GM18873 (cell line): ENCODE measurements around the gene CELSR1.

Experiments used
- ATAC-seq: cut with Tn5 transposase; IDR thresholded peaks from one replicate; pipeline ENCODE4 v1.9.1; 2021; ENCODE audit warnings: mild to moderate bottlenecking, moderate library complexity, moderate number of reproducible peaks; ENCODE audit not compliant: unreplicated experiment, low FRiP score

The CELSR1 gene

GRCh38 chr22:46370584-46371291, 166.7 kb downstream of the CELSR1 start:
- no peak for ATAC-seq

DNA sequence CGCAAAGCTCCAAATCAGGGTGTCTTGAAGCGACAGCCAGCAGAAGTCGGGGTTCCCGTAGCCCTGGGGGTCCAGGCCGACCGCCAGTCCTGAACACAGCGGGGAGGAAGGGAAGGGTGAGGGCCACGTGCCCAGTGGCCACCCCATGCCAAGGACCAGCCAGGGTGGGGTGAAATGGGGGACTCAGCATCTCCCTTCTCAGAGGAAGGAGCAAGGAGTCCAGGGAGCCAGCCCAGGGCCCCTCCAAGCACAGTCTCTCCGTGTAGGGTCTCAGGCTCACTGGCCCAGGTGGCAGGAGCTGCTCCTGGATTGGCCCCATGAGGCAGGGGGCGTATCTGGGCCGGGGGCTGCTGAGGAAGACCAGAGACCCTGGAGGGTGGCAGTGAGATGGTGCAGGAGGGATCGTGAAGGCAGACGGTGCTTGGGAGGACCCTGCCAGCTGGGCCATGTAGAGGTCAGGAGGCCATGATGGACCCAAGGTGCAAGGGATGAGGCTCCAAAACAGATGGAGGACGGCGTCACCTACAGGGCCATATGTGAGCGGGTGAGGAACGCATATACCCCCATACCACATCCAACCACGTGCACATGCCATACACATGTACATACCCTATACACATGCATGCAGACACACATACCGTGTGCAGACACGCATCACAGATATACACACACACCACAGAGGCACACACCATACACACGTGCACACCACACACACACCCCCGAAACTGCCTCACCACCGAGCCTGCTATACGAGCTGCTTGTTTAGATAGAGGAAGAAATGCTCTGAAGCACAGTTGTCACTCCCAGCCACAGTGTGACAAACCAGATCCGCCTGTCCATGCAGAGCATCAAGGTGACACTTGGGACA, 167.5 kb downstream of the CELSR1 start:
- ATAC-seq, result no peak

DNA sequence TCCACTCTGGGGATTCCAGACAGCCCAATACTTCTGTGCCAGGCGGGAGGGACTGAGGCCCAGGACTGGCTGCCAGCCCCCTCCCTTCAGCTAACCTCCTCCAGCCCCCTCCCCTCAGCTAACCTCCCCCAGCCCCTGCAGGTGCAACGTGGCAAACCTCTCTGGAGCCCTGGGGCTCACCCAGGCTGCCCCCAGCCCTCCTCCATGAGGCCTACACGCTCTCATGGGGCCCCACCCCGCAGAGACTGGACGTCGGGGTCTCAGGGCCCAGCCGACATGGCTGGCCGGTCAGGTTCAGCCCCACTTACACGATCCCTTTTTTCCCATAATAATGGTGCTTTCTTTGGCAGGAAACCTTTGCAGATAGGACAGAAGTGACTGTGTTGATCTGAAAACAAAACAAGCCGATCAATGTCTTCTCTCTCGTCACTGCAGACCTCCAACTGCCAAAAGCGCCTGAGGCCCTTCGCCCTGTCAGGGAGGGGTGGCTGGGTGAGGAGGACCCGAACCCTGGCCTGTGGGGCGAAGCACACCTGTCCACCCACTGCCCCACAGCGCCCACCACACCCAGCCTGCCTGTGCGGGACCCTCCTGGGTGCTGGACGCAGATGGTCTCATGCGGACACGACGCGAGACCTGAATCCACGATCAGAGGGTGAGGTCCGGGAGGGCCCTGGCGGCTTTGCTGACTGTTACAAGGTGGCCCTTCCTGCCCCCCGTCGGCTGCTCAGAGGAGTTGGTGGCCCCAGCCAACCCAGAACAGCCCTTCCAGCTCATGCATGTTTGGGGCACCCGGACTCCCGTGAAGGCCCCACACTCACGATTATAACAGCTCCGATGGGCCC, 168.3 kb downstream of the CELSR1 start:
- no peak for ATAC-seq

DNA sequence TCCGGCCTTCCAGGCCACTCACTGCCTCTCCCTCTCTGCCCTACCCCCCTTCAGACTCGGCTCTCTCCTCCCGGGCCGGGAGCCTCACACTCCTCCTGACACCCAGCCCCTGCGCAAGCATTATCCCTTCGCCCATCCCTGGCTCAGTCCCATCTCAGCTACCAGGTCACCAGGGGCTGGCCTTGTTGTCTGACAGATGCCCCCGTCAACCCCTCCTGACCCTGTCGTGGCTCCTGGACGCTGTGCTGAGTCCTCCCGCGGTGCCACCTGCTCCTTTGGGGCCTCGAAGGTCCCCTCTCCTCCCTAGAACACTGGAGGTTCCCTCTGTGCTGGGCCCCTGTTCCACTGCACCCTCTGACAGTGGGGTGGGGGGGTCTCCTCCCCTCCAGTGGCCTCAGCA, 169.0 kb downstream of the CELSR1 start:
- ATAC-seq, result no peak

DNA sequence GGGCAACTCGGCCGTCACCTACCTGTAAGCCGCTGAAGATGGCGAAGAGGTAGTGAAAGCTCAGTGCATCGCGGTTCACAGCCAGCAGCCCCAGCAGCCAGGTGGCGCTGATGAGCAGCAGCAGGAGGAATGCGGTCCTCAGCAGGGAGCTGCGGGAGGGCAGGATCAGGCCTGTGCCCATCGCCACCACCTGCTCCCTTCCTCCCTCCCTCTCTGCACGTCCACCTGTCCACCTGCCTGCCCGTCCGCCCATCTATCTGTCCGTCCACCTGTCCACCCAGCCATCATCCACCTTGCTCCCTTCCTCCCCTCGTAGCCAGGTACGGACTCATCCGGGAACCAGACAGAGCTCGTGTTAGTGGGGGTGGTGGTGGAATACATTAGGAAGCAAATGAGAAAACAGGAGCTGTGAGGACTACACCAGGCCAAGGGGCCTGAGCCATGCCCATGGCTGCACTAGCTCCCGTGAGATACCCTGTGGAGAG, 169.7 kb downstream of the CELSR1 start:
- ATAC-seq, result no peak

- no peak for ATAC-seq
These were observed 170.4 kb downstream of the CELSR1 start for GRCh38 chr22:46366801-46367706.

DNA sequence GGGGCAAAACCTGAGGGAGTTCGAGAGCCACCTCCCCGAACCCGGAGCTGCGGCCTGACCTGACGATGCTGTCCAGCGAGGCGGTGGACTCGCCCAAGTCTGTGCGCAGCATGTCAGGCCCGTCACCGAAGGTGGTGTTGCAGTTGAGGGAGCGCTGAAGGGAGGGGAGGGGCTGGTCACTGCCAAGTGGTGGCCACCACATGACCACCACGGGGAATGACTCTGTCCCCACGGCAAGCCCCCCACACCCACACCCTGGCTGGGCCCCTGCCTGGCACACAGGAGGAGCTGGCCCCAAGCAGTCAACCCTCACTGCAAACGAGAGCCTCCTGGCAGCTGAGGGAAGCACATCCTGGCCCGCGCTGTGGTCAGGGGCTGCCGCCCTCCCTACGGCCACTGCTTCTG, 171.1 kb downstream of the CELSR1 start:
- no peak for ATAC-seq

- no peak for ATAC-seq
These were observed 172.2 kb downstream of the CELSR1 start for GRCh38 chr22:46365166-46365624.

GRCh38 chr22:46364341-46365165, 172.9 kb downstream of the CELSR1 start:
- ATAC-seq, result no peak

GRCh38 chr22:46363611-46364321, 173.7 kb downstream of the CELSR1 start:
- ATAC-seq, result no peak

- no peak for ATAC-seq
These were observed 174.4 kb downstream of the CELSR1 start for GRCh38 chr22:46362934-46363515.

- ATAC-seq, result no peak
These were observed 175.1 kb downstream of the CELSR1 start for GRCh38 chr22:46362203-46362933.

DNA sequence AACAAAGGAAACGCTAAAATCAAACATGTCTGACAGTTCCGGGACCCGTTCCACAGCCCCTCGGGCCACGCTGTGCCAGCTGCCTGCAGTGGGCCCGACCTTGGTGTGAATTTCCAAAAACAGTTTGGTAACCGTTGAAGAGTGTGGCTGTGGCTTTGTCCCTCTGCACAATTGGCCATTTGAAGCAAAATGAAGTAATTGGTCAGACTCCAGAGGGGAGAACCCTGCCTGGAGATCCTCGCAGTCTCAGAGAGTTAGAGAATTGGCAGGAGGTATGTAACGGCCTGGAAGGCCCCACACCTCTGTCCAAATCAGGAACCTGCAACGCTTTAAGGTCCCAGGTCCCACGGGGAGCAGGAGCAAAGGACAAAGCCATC, 175.6 kb downstream of the CELSR1 start:
- ATAC-seq, result no peak

GRCh38 chr22:46360891-46361290, 176.5 kb downstream of the CELSR1 start:
- ATAC-seq, result no peak

- ATAC-seq, result no peak
These were observed 177.3 kb downstream of the CELSR1 start for GRCh38 chr22:46360097-46360496.

GRCh38 chr22:46359362-46359761, 178.1 kb downstream of the CELSR1 start:
- ATAC-seq, result no peak

DNA sequence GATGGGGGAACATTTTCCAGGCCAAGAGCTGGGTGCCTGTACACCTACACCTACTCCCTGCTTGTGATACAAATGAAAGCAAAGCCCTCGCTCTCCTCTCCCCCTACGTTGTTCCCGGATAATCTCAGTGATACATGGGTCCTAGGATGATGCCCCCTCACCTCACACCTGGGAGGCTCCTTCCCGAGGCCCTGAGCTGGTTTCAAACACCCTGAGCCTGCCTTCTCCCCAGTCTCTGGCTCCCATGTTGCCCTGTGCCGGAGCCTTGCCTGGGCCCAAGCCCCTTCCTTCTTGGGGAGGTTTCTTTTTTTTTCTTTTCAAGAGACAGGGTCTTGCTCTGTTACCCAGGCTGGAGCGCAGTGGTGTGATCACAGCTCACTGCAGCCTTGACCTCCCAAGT, 178.7 kb downstream of the CELSR1 start:
- ATAC-seq, result no peak
